Mesendoderm (in vitro differentiated cells): ENCODE data around the gene API5.

Experiments used
- DNase-seq: peaks from one replicate; pipeline ENCODE4 v3.0.0; 2013
- H2AK5ac ChIP-seq: 2 replicates; pipeline ENCODE4 v1.6.1; 2013; ENCODE audit warnings: low read length, inconsistent platforms
- H2BK120ac ChIP-seq: 2 replicates; pipeline ENCODE4 v1.6.1; 2013; ENCODE audit warnings: low read depth, mild to moderate bottlenecking, low read length, moderate library complexity, mixed read lengths
- H2BK15ac ChIP-seq: replicated peaks from 2 replicates; pipeline ENCODE4 v1.6.1; 2013; ENCODE audit warnings: low read depth, mild to moderate bottlenecking, moderate library complexity
- H2BK5ac ChIP-seq: 2 replicates; pipeline ENCODE4 v1.6.1; 2013; ENCODE audit warnings: low read length, inconsistent platforms
- H3K18ac ChIP-seq: 2 replicates; pipeline ENCODE4 v1.6.1; 2013; ENCODE audit warnings: mild to moderate bottlenecking, low read length, mixed read lengths
- H3K23ac ChIP-seq: one replicate; pipeline ENCODE4 v1.6.1; 2013; ENCODE audit warnings: low read length
- H3K27ac ChIP-seq: 2 replicates; pipeline ENCODE4 v1.5.1; 2013; ENCODE audit warnings: low read depth, mild to moderate bottlenecking, inconsistent platforms, low read length, moderate library complexity
- H3K27me3 ChIP-seq: 2 replicates; pipeline ENCODE4 v1.6.1; 2013; ENCODE audit warnings: low read length, control low read depth, mild to moderate bottlenecking, inconsistent platforms; ENCODE audit not compliant: insufficient read depth, poor library complexity
- H3K36me3 ChIP-seq: 2 replicates; pipeline ENCODE4 v1.6.1; 2013; ENCODE audit warnings: low read length, inconsistent platforms; ENCODE audit not compliant: control insufficient read depth, insufficient read depth
- H3K4ac ChIP-seq: one replicate; pipeline ENCODE4 v1.6.1; 2013; ENCODE audit warnings: low read depth, mild to moderate bottlenecking, low read length, moderate library complexity
- H3K4me1 ChIP-seq: 2 replicates; pipeline ENCODE4 v1.6.1; 2013; ENCODE audit warnings: low read depth, low read length, inconsistent platforms; ENCODE audit not compliant: control insufficient read depth
- H3K4me2 ChIP-seq: 2 replicates; pipeline ENCODE4 v1.6.1; 2013; ENCODE audit warnings: low read length
- H3K4me3 ChIP-seq: 2 replicates; pipeline ENCODE4 v1.5.1; 2013; ENCODE audit warnings: mild to moderate bottlenecking, low read length
- H3K56ac ChIP-seq: one replicate; pipeline ENCODE4 v1.6.1; 2013; ENCODE audit warnings: low read length
- H3K79me1 ChIP-seq: 2 replicates; pipeline ENCODE4 v1.6.1; 2013; ENCODE audit warnings: low read length, inconsistent platforms
- H3K79me2 ChIP-seq: 2 replicates; pipeline ENCODE4 v1.6.1; 2013; ENCODE audit warnings: mild to moderate bottlenecking, low read length; ENCODE audit not compliant: control insufficient read depth, insufficient read depth
- H3K9ac ChIP-seq: 2 replicates; pipeline ENCODE4 v1.6.1; 2013; ENCODE audit warnings: low read length, inconsistent platforms
- H4K5ac ChIP-seq: one replicate; pipeline ENCODE4 v1.6.1; 2013; ENCODE audit warnings: low read length
- H4K8ac ChIP-seq: one replicate; pipeline ENCODE4 v1.6.1; 2013; ENCODE audit warnings: low read depth, mild to moderate bottlenecking, control low read depth, low read length, moderate library complexity
- WGBS: extraction: QIAGEN DNeasy Blood & Tissue Kit; methylation state at CpG from one replicate; pipeline ENCODE4 v1.1.7; 2013; ENCODE audit warnings: low lambda C conversion rate, missing lambda C conversion rate; ENCODE audit not compliant: insufficient coverage; ENCODE audit errors: extremely low coverage; 5-methylcytosine and 5-hydroxymethylcytosine counted together

API5 gene

DNA sequence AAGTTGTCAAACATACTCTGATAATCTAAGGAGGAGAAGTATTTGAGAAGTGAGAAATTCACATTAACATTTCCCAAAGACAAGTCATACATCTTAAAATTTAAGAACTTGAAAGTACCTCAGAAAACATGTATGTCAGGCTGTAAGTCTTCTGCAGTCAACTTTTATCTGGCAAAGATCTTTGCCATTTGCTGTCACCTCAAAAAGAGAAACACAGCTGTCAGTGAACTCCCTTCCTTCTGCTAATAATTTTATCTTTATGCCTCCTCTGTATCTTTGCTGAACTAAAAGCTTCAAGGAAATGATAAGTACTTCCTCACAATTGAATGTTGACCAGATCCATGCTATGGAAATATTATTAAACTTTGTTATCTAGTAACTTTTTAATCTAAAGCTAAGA lies 65.6 kb downstream of the API5 start:
- Histone ChIP-seq H3K23ac (no peak overlapping the region), H3K4me3 (no peak overlapping the region), H3K27me3 (no peaks in the 10 kb centered on the region), H3K36me3 (no peaks in the 10 kb centered on the region), H3K4me1 (no peaks in the 10 kb centered on the region), H2BK120ac (no peak overlapping the region), H3K4ac (no peak overlapping the region), H3K4me2 (no peak overlapping the region), H4K8ac (no peak overlapping the region), H2BK15ac (no peak overlapping the region), H4K5ac (no peak overlapping the region), H3K9ac (no peak overlapping the region), H3K18ac (no peak overlapping the region), H3K56ac (no peak overlapping the region), H3K27ac (no peak overlapping the region), H3K79me1 (peaks cover 3% of the 10 kb centered on the region), H2BK5ac (no peak overlapping the region), H3K79me2 (no peaks in the 10 kb centered on the region), H2AK5ac (no peak overlapping the region)
- no peak for DNase-seq

DNA sequence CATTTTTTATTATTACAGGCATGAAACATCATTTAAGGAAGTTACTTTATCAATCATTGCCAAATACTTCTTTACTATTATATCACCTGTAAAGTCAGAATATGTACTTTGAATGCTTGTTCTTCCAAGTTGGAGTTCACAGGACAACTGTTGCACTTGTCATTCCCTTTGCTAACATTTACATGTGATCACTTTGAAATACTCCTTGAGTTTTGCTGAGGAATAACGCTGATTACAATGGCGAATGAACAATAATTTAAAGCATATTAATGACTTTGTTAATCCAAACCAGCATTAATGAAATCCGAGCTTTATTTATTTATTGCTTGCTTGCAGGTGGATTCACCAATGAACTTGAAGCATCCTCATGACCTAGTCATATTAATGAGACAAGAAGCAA lies 67.1 kb downstream of the API5 start:
- H3K56ac ChIP-seq: no peak overlapping the region
- H4K5ac ChIP-seq: no peak overlapping the region
- no peak overlapping the region for H2BK120ac ChIP-seq
- peaks cover 3% of the 10 kb centered on the region for H3K79me1 ChIP-seq
- no peak overlapping the region for H3K23ac ChIP-seq
- no peak overlapping the region for H3K9ac ChIP-seq
- H3K4me2 ChIP-seq: no peak overlapping the region
- DNase-seq: no peak
- H3K27me3 ChIP-seq: no peaks in the 10 kb centered on the region
- no CpG with 5 or more reads among the region's 3 CpGs for WGBS
- no peaks in the 10 kb centered on the region for H3K36me3 ChIP-seq
- H2AK5ac ChIP-seq: no peak overlapping the region
- H2BK15ac ChIP-seq: no peak overlapping the region
- no peak overlapping the region for H3K4me3 ChIP-seq
- no peak overlapping the region for H3K27ac ChIP-seq
- H3K4me1 ChIP-seq: no peaks in the 10 kb centered on the region
- no peak overlapping the region for H2BK5ac ChIP-seq
- no peaks in the 10 kb centered on the region for H3K79me2 ChIP-seq
- H3K4ac ChIP-seq: no peak overlapping the region
- H4K8ac ChIP-seq: no peak overlapping the region
- H3K18ac ChIP-seq: no peak overlapping the region

DNA sequence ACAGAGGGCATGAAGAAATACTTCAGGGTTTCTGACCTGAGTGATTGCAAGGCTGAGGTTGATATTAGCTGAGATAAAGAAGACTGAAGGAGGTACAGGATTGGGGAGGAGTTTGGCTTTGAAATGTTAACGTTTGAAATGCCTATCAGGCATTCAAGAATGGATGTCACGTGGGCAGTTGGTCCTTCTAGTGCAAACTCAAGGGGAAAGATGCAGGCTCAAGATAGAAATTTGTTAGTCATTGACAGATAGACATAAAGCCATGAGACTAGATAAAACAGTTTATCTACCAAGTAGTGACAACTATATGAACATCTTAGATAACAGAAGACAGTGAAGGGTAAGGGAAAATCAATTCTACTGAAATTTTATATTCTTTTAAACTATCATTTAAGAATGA lies 70.0 kb downstream of the API5 start:
- Histone ChIP-seq H3K79me2 (no peaks in the 10 kb centered on the region), H3K4me2 (no peak overlapping the region), H2BK5ac (no peak overlapping the region), H3K4me3 (no peak overlapping the region), H3K56ac (no peak overlapping the region), H3K36me3 (no peaks in the 10 kb centered on the region), H3K9ac (no peak overlapping the region), H3K4ac (no peak overlapping the region), H4K8ac (no peak overlapping the region), H4K5ac (no peak overlapping the region), H3K27ac (no peak overlapping the region), H3K18ac (no peak overlapping the region), H2AK5ac (no peak overlapping the region), H3K79me1 (no peaks in the 10 kb centered on the region), H2BK15ac (no peak overlapping the region), H3K27me3 (no peaks in the 10 kb centered on the region), H3K23ac (no peak overlapping the region), H3K4me1 (no peaks in the 10 kb centered on the region), H2BK120ac (no peak overlapping the region)
- WGBS: no CpG with 5 or more reads among the region's 2 CpGs
- DNase-seq: peak; percentile 41

DNA sequence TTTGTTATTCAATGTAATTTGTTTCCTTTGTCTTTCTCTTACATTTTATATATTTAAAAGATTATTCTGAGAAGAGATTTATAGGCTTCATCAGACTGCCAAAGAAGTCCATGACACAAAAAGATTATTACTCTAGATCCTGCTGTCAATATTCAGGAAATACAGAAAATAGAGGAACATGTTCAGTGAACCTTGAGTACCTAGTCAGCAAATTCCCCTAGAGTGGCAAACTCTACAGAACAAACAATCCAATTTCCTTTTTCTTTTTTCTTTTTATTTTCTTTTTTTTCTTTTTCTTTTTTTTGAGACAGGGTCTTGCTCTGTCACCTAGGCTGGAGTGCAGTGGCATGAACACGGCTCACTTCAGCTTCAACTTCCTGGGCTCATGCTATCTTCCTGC lies 70.8 kb downstream of the API5 start:
- WGBS: no CpG with 5 or more reads among the region's 1 CpG
- no peak overlapping the region for H3K4me2 ChIP-seq
- H2BK15ac ChIP-seq: no peak overlapping the region
- no peak overlapping the region for H2BK5ac ChIP-seq
- no peaks in the 10 kb centered on the region for H3K79me1 ChIP-seq
- no peak overlapping the region for H2BK120ac ChIP-seq
- H3K4ac ChIP-seq: no peak overlapping the region
- no peak overlapping the region for H3K4me3 ChIP-seq
- no peaks in the 10 kb centered on the region for H3K4me1 ChIP-seq
- peak overlapping the region; percentile 51 for H3K18ac ChIP-seq
- no peak for DNase-seq
- no peaks in the 10 kb centered on the region for H3K79me2 ChIP-seq
- no peaks in the 10 kb centered on the region for H3K36me3 ChIP-seq
- H4K8ac ChIP-seq: no peak overlapping the region
- no peak overlapping the region for H3K23ac ChIP-seq
- H3K27me3 ChIP-seq: no peaks in the 10 kb centered on the region
- H3K9ac ChIP-seq: no peak overlapping the region
- H3K27ac ChIP-seq: no peak overlapping the region
- H3K56ac ChIP-seq: no peak overlapping the region
- no peak overlapping the region for H4K5ac ChIP-seq
- H2AK5ac ChIP-seq: no peak overlapping the region

DNA sequence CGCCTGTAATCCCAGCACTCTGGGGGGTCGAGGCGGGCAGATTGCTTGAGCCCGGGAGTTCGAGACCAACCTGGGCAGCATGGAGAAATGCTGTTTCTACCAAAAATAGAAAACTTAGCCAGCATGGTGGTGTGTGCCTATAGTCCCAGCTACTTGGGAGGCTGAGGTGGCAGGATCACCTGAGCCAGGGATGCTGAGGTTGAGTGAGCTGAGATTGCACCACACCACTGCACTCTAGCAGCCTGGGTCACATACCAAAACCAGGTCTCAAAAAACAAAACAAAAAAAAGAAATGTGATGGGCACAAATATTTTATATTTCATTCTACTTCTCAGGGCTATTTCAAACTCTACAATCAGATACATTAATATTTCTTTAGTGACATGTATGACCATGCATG lies 72.6 kb downstream of the API5 start:
- Histone ChIP-seq H2BK120ac (no peak overlapping the region), H3K4me3 (no peak overlapping the region), H2BK5ac (no peak overlapping the region), H3K79me2 (no peaks in the 10 kb centered on the region), H2AK5ac (no peak overlapping the region), H3K23ac (no peak overlapping the region), H3K36me3 (no peaks in the 10 kb centered on the region), H3K4me1 (no peaks in the 10 kb centered on the region), H3K9ac (no peak overlapping the region), H3K56ac (no peak overlapping the region), H3K4ac (no peak overlapping the region), H2BK15ac (no peak overlapping the region), H3K4me2 (no peak overlapping the region), H3K79me1 (no peaks in the 10 kb centered on the region), H3K27me3 (no peaks in the 10 kb centered on the region), H3K18ac (no peak overlapping the region), H3K27ac (no peak overlapping the region), H4K8ac (no peak overlapping the region), H4K5ac (no peak overlapping the region)
- no CpG with 5 or more reads among the region's 5 CpGs for WGBS
- no peak for DNase-seq

DNA sequence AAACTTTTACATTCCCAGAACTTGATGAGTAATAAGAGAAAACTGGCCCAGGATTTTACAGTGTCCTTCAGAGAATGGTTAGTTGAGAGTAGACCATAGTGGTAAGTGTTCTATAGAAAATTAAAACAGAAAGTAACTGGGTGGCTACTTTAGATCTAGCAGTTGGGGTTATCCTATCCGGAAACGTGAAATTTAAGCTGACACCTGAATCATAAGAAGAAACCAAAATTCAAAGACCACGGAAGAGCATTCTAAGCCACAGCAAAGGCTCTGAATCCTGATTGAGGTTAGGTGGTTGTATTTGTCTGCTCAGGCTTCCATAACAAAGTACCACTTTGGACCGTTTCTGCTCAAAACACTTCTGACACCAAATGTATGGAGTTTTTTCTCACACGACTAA lies 80.9 kb downstream of the API5 start:
- no peak overlapping the region for H4K8ac ChIP-seq
- no peak overlapping the region for H2BK15ac ChIP-seq
- H2BK5ac ChIP-seq: no peak overlapping the region
- H3K4me2 ChIP-seq: no peak overlapping the region
- H3K36me3 ChIP-seq: peaks cover 7% of the 10 kb centered on the region
- no peak for DNase-seq
- no peak overlapping the region for H2BK120ac ChIP-seq
- no peak overlapping the region for H3K18ac ChIP-seq
- no peak overlapping the region for H3K56ac ChIP-seq
- H3K79me2 ChIP-seq: no peaks in the 10 kb centered on the region
- H3K4me3 ChIP-seq: no peak overlapping the region
- H3K27ac ChIP-seq: no peak overlapping the region
- H3K27me3 ChIP-seq: no peaks in the 10 kb centered on the region
- H3K23ac ChIP-seq: no peak overlapping the region
- H3K4me1 ChIP-seq: no peaks in the 10 kb centered on the region
- no CpG with 5 or more reads among the region's 5 CpGs for WGBS
- H2AK5ac ChIP-seq: no peak overlapping the region
- H4K5ac ChIP-seq: no peak overlapping the region
- H3K9ac ChIP-seq: no peak overlapping the region
- H3K79me1 ChIP-seq: no peaks in the 10 kb centered on the region
- H3K4ac ChIP-seq: no peak overlapping the region
